Neural cell (in vitro differentiated cells): ENCODE results near the gene LZTR1. TPM values are rescaled to one million over a fixed set of nuclear protein-coding genes. Genes with fewer than 3 reads are reported as not detected.

Experiments used
- H2AFZ ChIP-seq: fragments of 200-600, 300-800 bp; sonication (generic), shearing (Covaris generic); 2 replicates; pipeline ENCODE4 v1.6.0; 2014; ENCODE audit warnings: low read depth, mild to moderate bottlenecking, antibody characterized with exemption, low read length, moderate library complexity
- H3F3A ChIP-seq: fragments of 200-600 bp; shearing (Covaris generic); 2 replicates; pipeline ENCODE4 v1.6.1; 2016; ENCODE audit warnings: mild to moderate bottlenecking, moderate library complexity, mixed read lengths, antibody characterized with exemption, low read length; ENCODE audit not compliant: insufficient read depth, poor library complexity, severe bottlenecking
- H3K27ac ChIP-seq: fragments of 200-600, 300-800 bp; sonication (generic), shearing (Covaris generic); 2 replicates; pipeline ENCODE4 v1.5.1; 2014; ENCODE audit warnings: mild to moderate bottlenecking, low read length, moderate library complexity
- H3K27me3 ChIP-seq: fragments of 300-800, 200-600 bp; sonication (generic), shearing (Covaris generic); 2 replicates; pipeline ENCODE4 v1.6.0; 2014; ENCODE audit warnings: mild to moderate bottlenecking, low read depth, low read length, moderate library complexity; ENCODE audit not compliant: insufficient read depth
- H3K36me3 ChIP-seq: fragments of 300-800, 200-600 bp; sonication (generic), shearing (Covaris generic); 2 replicates; pipeline ENCODE4 v1.5.1; 2014; ENCODE audit warnings: mild to moderate bottlenecking, antibody characterized with exemption, low read length, moderate library complexity; ENCODE audit not compliant: insufficient read depth
- H3K4me2 ChIP-seq: fragments of 300-800, 200-600 bp; sonication (generic), shearing (Covaris generic); 2 replicates; pipeline ENCODE4 v1.6.0; 2014; ENCODE audit warnings: mild to moderate bottlenecking, low read length
- H3K4me3 ChIP-seq: fragments of 300-800, 200-600 bp; sonication (generic), shearing (Covaris generic); 2 replicates; pipeline ENCODE4 v1.5.1; 2014; ENCODE audit warnings: mild to moderate bottlenecking, low read length, moderate library complexity
- H3K79me2 ChIP-seq: fragments of 200-600 bp; shearing (Covaris generic); replicated peaks from 2 replicates; pipeline ENCODE4 v1.6.0; 2014; ENCODE audit warnings: mild to moderate bottlenecking, low read length, moderate library complexity; ENCODE audit not compliant: insufficient read depth
- H3K9ac ChIP-seq: fragments of 300-800, 200-600 bp; sonication (generic), shearing (Covaris generic); 2 replicates; pipeline ENCODE4 v1.6.1; 2016; ENCODE audit warnings: mild to moderate bottlenecking, low read length, mixed read lengths
- H3K9me2 ChIP-seq: fragments of 200-600 bp; shearing (Covaris generic); 2 replicates; pipeline ENCODE4 v1.6.1; 2016; ENCODE audit warnings: mild to moderate bottlenecking, low read length, mixed read lengths; ENCODE audit not compliant: insufficient read depth
- H3K9me3 ChIP-seq: fragments of 200-600, 300-800 bp; sonication (generic), shearing (Covaris generic); 2 replicates; pipeline ENCODE4 v1.6.1; 2016; ENCODE audit warnings: mild to moderate bottlenecking, mixed run types, low read length, moderate library complexity, mixed read lengths
- H4K20me1 ChIP-seq: fragments of 200-600 bp; shearing (Covaris generic); 2 replicates; pipeline ENCODE4 v1.6.1; 2016; ENCODE audit warnings: mild to moderate bottlenecking, mixed run types; ENCODE audit not compliant: insufficient read depth
- CTCF ChIP-seq: fragments of 450-650 bp; IDR thresholded peaks from 2 replicates; pipeline ENCODE4 v1.5.1; 2014; ENCODE audit warnings: antibody characterized with exemption, mild to moderate bottlenecking, moderate library complexity; ENCODE audit not compliant: poor library complexity, severe bottlenecking
- EP300 ChIP-seq: fragments of 450-650 bp; conservative IDR thresholded peaks from 2 replicates; pipeline ENCODE4 v1.6.1; 2014; ENCODE audit warnings: antibody characterized with exemption, mild to moderate bottlenecking, moderate library complexity; ENCODE audit not compliant: poor library complexity, severe bottlenecking
- EZH2 ChIP-seq: fragments of 200-600, 300-800 bp; shearing (Covaris generic), sonication (generic); IDR thresholded peaks from 2 replicates; pipeline ENCODE4 v1.6.1; 2014; ENCODE audit warnings: antibody characterized with exemption, low read length, borderline replicate concordance, mild to moderate bottlenecking; ENCODE audit not compliant: insufficient read depth, poor library complexity, severe bottlenecking
- MXI1 ChIP-seq: fragments of 450-650 bp; conservative IDR thresholded peaks from 2 replicates; pipeline ENCODE4 v1.6.1; 2014; ENCODE audit warnings: antibody characterized with exemption, mild to moderate bottlenecking; ENCODE audit not compliant: poor library complexity, severe bottlenecking
- POLR2AphosphoS5 ChIP-seq: IDR thresholded peaks from 2 replicates; pipeline ENCODE4 v1.6.1; 2012
- RAD21 ChIP-seq: fragments of 450-650 bp; conservative IDR thresholded peaks from 2 replicates; pipeline ENCODE4 v1.6.1; 2014; ENCODE audit warnings: antibody characterized with exemption, mild to moderate bottlenecking, moderate library complexity
- REST ChIP-seq: IDR thresholded peaks from 2 replicates; pipeline ENCODE4 v1.6.1; 2012; ENCODE audit warnings: borderline replicate concordance
- SMC3 ChIP-seq: fragments of 450-650 bp; conservative IDR thresholded peaks from 2 replicates; pipeline ENCODE4 v1.6.1; 2014; ENCODE audit warnings: antibody characterized with exemption, mild to moderate bottlenecking, moderate library complexity; ENCODE audit not compliant: poor library complexity
- TAF1 ChIP-seq: IDR thresholded peaks from 2 replicates; pipeline ENCODE4 v1.6.1; 2012; ENCODE audit warnings: low read depth
- polyA plus RNA-seq: library from polyadenylated mRNA; depleted of rRNA; stranded (reverse); fragments of >200 nt; gene quantifications from 2 replicates; pipeline ENCODE4 v1.2.3, GENCODE V29; 2014

LZTR1 gene
- polyA plus RNA-seq, 1 donor from 2014 or later: 114 TPM

- TF ChIP-seq EZH2: no peak
- no peak for TF ChIP-seq POLR2AphosphoS5
- no peak for TF ChIP-seq RAD21
Measured at GRCh38 chr22:20987375-20987774, 5.3 kb downstream of the LZTR1 start (continued).

- Histone ChIP-seq H3K4me3 (no peak overlapping the region), H3K4me2 (no peak overlapping the region), H3K27ac (no peak overlapping the region), H3K9me3 (no peaks in the 10 kb centered on the region), H4K20me1 (no peaks in the 10 kb centered on the region), H3F3A (no peaks in the 10 kb centered on the region), H3K36me3 (no peaks in the 10 kb centered on the region), H3K27me3 (no peaks in the 10 kb centered on the region), H3K79me2 (no peaks in the 10 kb centered on the region), H3K9me2 (no peaks in the 10 kb centered on the region), H2AFZ (no peak overlapping the region), H3K9ac (no peak overlapping the region)
- TF ChIP-seq CTCF: no peak
- TF ChIP-seq EP300: no peak
- TF ChIP-seq RAD21: no peak
- TF ChIP-seq POLR2AphosphoS5: no peak
- TF ChIP-seq MXI1: no peak
- no peak for TF ChIP-seq SMC3
Measured at GRCh38 chr22:20988573-20989322, 6.7 kb downstream of the LZTR1 start.

- H3K36me3 ChIP-seq: no peaks in the 10 kb centered on the region
- no peaks in the 10 kb centered on the region for H3K79me2 ChIP-seq
- no peak overlapping the region for H3K27ac ChIP-seq
- H3F3A ChIP-seq: no peaks in the 10 kb centered on the region
- no peaks in the 10 kb centered on the region for H3K27me3 ChIP-seq
- no peaks in the 10 kb centered on the region for H3K9me2 ChIP-seq
- H2AFZ ChIP-seq: no peak overlapping the region
- TF ChIP-seq EZH2 (no peak), RAD21 (no peak), REST (no peak), TAF1 (no peak), EP300 (no peak), MXI1 (no peak), POLR2AphosphoS5 (no peak), CTCF (no peak), SMC3 (no peak)
- H3K9me3 ChIP-seq: no peaks in the 10 kb centered on the region
- H3K4me3 ChIP-seq: no peak overlapping the region
- no peaks in the 10 kb centered on the region for H4K20me1 ChIP-seq
- H3K9ac ChIP-seq: no peak overlapping the region
- H3K4me2 ChIP-seq: no peak overlapping the region
Measured at GRCh38 chr22:20989323-20990138, 7.4 kb downstream of the LZTR1 start.
